K562 (cell line): ENCODE data around the gene MARCHF11. TPM values are rescaled to one million over a fixed set of nuclear protein-coding genes. Genes with fewer than 3 reads are reported as not detected.

Source experiments
- ATAC-seq: fragments of 200-7000 bp; cut with Tn5 transposase; 3 replicates; pipeline ENCODE4 v1.9.1; 2020; ENCODE audit warnings: moderate library complexity
- BruUV-seq: library from RNA; stranded (reverse); fragments of 400-500 nt; replicated peaks from 2 replicates; lab custom pipeline; 2021; lab: Mats Ljungman, UMichigan
- CTCF ChIA-PET: fragments of 300-600 bp; formaldehyde crosslinking; extraction: SDS; loops from one replicate; lab custom pipeline; 2021; ENCODE audit warnings: low intra/inter-chr PET ratio; lab: Yijun Ruan, JAX
- POLR2A ChIA-PET: fragments of 300-600, 350-650 bp; sonication (Branson Sonifier 250); formaldehyde crosslinking; extraction: SDS; loops from one replicate; lab custom pipeline; 2021; ENCODE audit warnings: antibody characterized with exemption, inconsistent platforms; lab: Yijun Ruan, JAX
- DNase-seq, 4 experiments: peaks; one replicate each; pipeline versions ENCODE4 v3.0.0 to v3.0.0-alpha.2; 2011 to 2018; ENCODE audit warnings: low spot score in 3 of 4, mixed read lengths in 3 of 4; ENCODE audit errors: extremely low read depth in 1 of 4
- FAIRE-seq: peaks from 2 replicates; lab custom pipeline; 2011; peaks lifted over from hg19 to GRCh38; lab: Jason Lieb, UNC
- H2AFZ ChIP-seq: 2 replicates; pipeline ENCODE4 v1.6.0; 2011; ENCODE audit warnings: low read depth, low read length, control low read depth, inconsistent platforms
- H3K27ac ChIP-seq: fragments of 200-600 bp; 3 replicates; pipeline ENCODE4 v1.8.0; 2011; ENCODE audit warnings: low read depth, mild to moderate bottlenecking, control low read depth, inconsistent platforms, low read length, moderate library complexity, mixed read lengths; ENCODE audit errors: extremely low read depth
- H3K27me3 ChIP-seq, 2 experiments: fragments of 300-600 bp in 1 of 2; 2 replicates in 1 of 2; 3 replicates in 1 of 2; pipeline versions ENCODE4 v1.6.0 to v1.8.0; 2011; ENCODE audit warnings: inconsistent platforms in 2 of 2, low read length in 2 of 2, mild to moderate bottlenecking in 1 of 2, mixed read lengths in 1 of 2, moderate library complexity in 1 of 2; ENCODE audit not compliant: control insufficient read depth in 2 of 2, insufficient read depth in 2 of 2
- H3K36me3 ChIP-seq: fragments of 300-600 bp; 3 replicates; pipeline ENCODE4 v1.8.0; 2011; ENCODE audit warnings: mild to moderate bottlenecking, low read length, inconsistent platforms; ENCODE audit not compliant: control insufficient read depth, insufficient read depth
- H3K4me1 ChIP-seq, 2 experiments: fragments of 200-600 bp in 1 of 2; replicated peaks in 1 of 2; 2 replicates in 1 of 2; 3 replicates in 1 of 2; pipeline versions ENCODE4 v1.5.1 to v1.8.0; 2011; ENCODE audit warnings: inconsistent platforms in 2 of 2, low read length in 2 of 2, mild to moderate bottlenecking in 1 of 2, mixed read lengths in 1 of 2, moderate library complexity in 1 of 2; ENCODE audit not compliant: control insufficient read depth in 2 of 2, insufficient read depth in 2 of 2
- H3K4me2 ChIP-seq: 2 replicates; pipeline ENCODE4 v1.6.1; 2011; ENCODE audit warnings: low read length, control low read depth, inconsistent platforms, mixed read lengths; ENCODE audit not compliant: insufficient read depth
- H3K4me3 ChIP-seq: fragments of 200-600 bp; sonication (generic), shearing (Covaris generic); 2 replicates; pipeline ENCODE4 v1.5.1; 2016; ENCODE audit warnings: control low read depth, inconsistent platforms
- H3K79me2 ChIP-seq: fragments of 200-600 bp; 3 replicates; pipeline ENCODE4 v1.8.0; 2011; ENCODE audit warnings: low read length, inconsistent platforms; ENCODE audit not compliant: control insufficient read depth, insufficient read depth
- H3K9ac ChIP-seq, 2 experiments: 2 replicates each; pipeline versions ENCODE4 v1.6.0 to v1.6.1; 2011; ENCODE audit warnings: low read depth in 2 of 2, low read length in 2 of 2, control low read depth in 1 of 2, inconsistent platforms in 1 of 2, mild to moderate bottlenecking in 1 of 2, mixed read lengths in 1 of 2; ENCODE audit not compliant: insufficient read depth in 1 of 2
- H3K9me1 ChIP-seq: one replicate; pipeline ENCODE4 v1.6.0; 2011; ENCODE audit warnings: inconsistent platforms, mild to moderate bottlenecking, low read length, moderate library complexity; ENCODE audit not compliant: control insufficient read depth, insufficient read depth
- H3K9me3 ChIP-seq: replicated peaks from 2 replicates; pipeline ENCODE4 v1.5.1; 2011; ENCODE audit warnings: low read depth, low read length, inconsistent platforms; ENCODE audit not compliant: control insufficient read depth, insufficient read depth
- H4K20me1 ChIP-seq: replicated peaks from 2 replicates; pipeline ENCODE4 v1.6.1; 2011; ENCODE audit warnings: low read length, inconsistent platforms, mixed read lengths; ENCODE audit not compliant: control insufficient read depth, insufficient read depth
- AFF4 ChIP-seq: sonication (generic); formaldehyde crosslinking; IDR thresholded peaks from 2 replicates; pipeline ENCODE4 v1.8.0; 2023; ENCODE audit warnings: mild to moderate bottlenecking, missing genetic modification reagents
- BHLHE40 ChIP-seq: IDR thresholded peaks from 2 replicates; pipeline ENCODE4 v1.6.1; 2011; ENCODE audit warnings: low read length, improper control_type of control experiment
- CBX1 ChIP-seq: sonication (generic); IDR thresholded peaks from 2 replicates; pipeline ENCODE4 v1.6.1; 2016; ENCODE audit warnings: antibody characterized with exemption, low read depth, mild to moderate bottlenecking
- CBX3 ChIP-seq, 2 experiments: IDR thresholded peaks; 1 replicate in 1 of 2; 2 replicates in 1 of 2; pipeline ENCODE4 v1.6.1; 2012; ENCODE audit warnings: inconsistent platforms in 2 of 2, low read length in 2 of 2, borderline replicate concordance in 1 of 2, control low read depth in 1 of 2
- CREBBP ChIP-seq: IDR thresholded peaks from one replicate; pipeline ENCODE4 v1.6.1; 2012; ENCODE audit warnings: low read depth, mild to moderate bottlenecking, control low read depth, inconsistent platforms, low read length
- FOXJ3 ChIP-seq: sonication (generic); formaldehyde crosslinking; IDR thresholded peaks from 2 replicates; pipeline ENCODE4 v1.4.0; 2020; ENCODE audit warnings: mild to moderate bottlenecking, missing genetic modification reagents
- JUN ChIP-seq, 2 experiments: sonication (generic) in 1 of 2; formaldehyde crosslinking in 1 of 2; IDR thresholded peaks; 2 replicates each; pipeline versions ENCODE4 v1.6.1 to v1.8.0; 2012 to 2022; ENCODE audit warnings: borderline replicate concordance in 2 of 2, mild to moderate bottlenecking in 2 of 2, improper control_type of control experiment in 1 of 2, low read depth in 1 of 2, low read length in 1 of 2, missing genetic modification reagents in 1 of 2
- MAFG ChIP-seq: fragments of 450-650 bp; conservative IDR thresholded peaks from 2 replicates; pipeline ENCODE4 v1.6.1; 2016; ENCODE audit warnings: missing genetic modification characterization, missing compliant biosample characterization
- NFIX ChIP-seq: fragments of 250-450 bp; sonication (Bioruptor Pico); IDR thresholded peaks from 2 replicates; pipeline ENCODE4 v1.4.0; 2020; ENCODE audit warnings: low read depth, mild to moderate bottlenecking, moderate library complexity
- NONO ChIP-seq, 2 experiments: fragments of 200-400 bp in 1 of 2; fragments of 450-650 bp in 1 of 2; formaldehyde crosslinking in 1 of 2; IDR thresholded peaks; 2 replicates each; pipeline ENCODE4 v1.6.1; 2017; ENCODE audit warnings: low read depth in 2 of 2, mild to moderate bottlenecking in 2 of 2, moderate library complexity in 2 of 2, low read length in 1 of 2
- PRPF4 ChIP-seq: fragments of 200-400 bp; formaldehyde crosslinking; IDR thresholded peaks from one replicate; pipeline ENCODE4 v1.6.1; 2017; ENCODE audit warnings: low read length, low read depth, mild to moderate bottlenecking; ENCODE audit not compliant: insufficient read depth, poor library complexity, severe bottlenecking
- SMARCB1 ChIP-seq: IDR thresholded peaks from 2 replicates; pipeline ENCODE4 v1.6.1; 2011; ENCODE audit warnings: improper control_type of control experiment, low read depth; ENCODE audit not compliant: insufficient read length
- ZNF253 ChIP-seq: fragments of 250-450 bp; sonication (Bioruptor Pico); conservative IDR thresholded peaks from 2 replicates; pipeline ENCODE4 v1.6.1; 2021; ENCODE audit warnings: mild to moderate bottlenecking
- ZNF408 ChIP-seq: fragments of 250-450 bp; sonication (Bioruptor Pico); IDR thresholded peaks from 2 replicates; pipeline ENCODE4 v1.4.0; 2020; ENCODE audit warnings: low read depth, mild to moderate bottlenecking, moderate library complexity
- ZNF655 ChIP-seq: fragments of 250-450 bp; sonication (Bioruptor Pico); IDR thresholded peaks from 2 replicates; pipeline ENCODE4 v1.5.0; 2021
- ZNF668 ChIP-seq: fragments of 250-450 bp; sonication (Bioruptor Pico); IDR thresholded peaks from 2 replicates; pipeline ENCODE4 v1.8.0; 2022; ENCODE audit warnings: mild to moderate bottlenecking, inconsistent platforms
- WGBS: fragments of 100-300 bp; shearing (Covaris generic); methylation state at CpG from one replicate; pipeline ENCODE4 v1.1.6; 2016; ENCODE audit warnings: low coverage, mixed read lengths; ENCODE audit not compliant: insufficient coverage; ENCODE audit errors: missing lambda C conversion rate; 5-methylcytosine and 5-hydroxymethylcytosine counted together
- in situ Hi-C: fragments of 300-500 bp; cut with MboI; formaldehyde crosslinking; loops from 4 replicates; pipeline ENCODE4 v1.15.0; 2018; ENCODE audit warnings: inconsistent platforms, mixed read lengths
- intact Hi-C: fragments of 100-400 bp; cut with micrococcal nuclease; formaldehyde crosslinking; loops from 2 replicates; pipeline ENCODE4 v1.14.2; 2022
- polyA plus RNA-seq, 8 experiments: library from polyadenylated mRNA; depleted of rRNA in 4 of 8; stranded (reverse) in 5 of 8; unstranded in 3 of 8; fragments of >200 nt; fragmentation: Nextera tagmentation in 2 of 8; fragmentation: Illumina TruSeq in 1 of 8; extraction: Ambion mirVana in 2 of 8; extraction: Trizol in 1 of 8; gene quantifications; 2 replicates each; pipeline versions ENCODE4 v1.2.1 to v1.2.3, GENCODE V29; 2011 to 2014; ENCODE audit warnings: inconsistent platforms in 1 of 8, missing spikeins in 1 of 8
- total RNA-seq, 7 experiments: library from RNA; depleted of rRNA in 6 of 7; stranded (reverse); fragments of >200 nt in 6 of 7; fragmentation: Illumina TruSeq in 2 of 7; extraction: Trizol in 2 of 7; gene quantifications; 2 replicates each; pipeline versions ENCODE4 v1.2.1 to v1.2.3, GENCODE V29; 2011 to 2021; ENCODE audit warnings: low replicate concordance in 1 of 7
- TF ChIP-seq, protein P1 (sequence below): fragments of 450-650 bp; formaldehyde crosslinking; IDR thresholded peaks from 2 replicates; pipeline ENCODE4 v1.4.0; 2020; ENCODE audit warnings: mild to moderate bottlenecking, mixed read lengths

MARCHF11 gene
- total and polyA plus RNA-seq, 9 of the 15 experiments (the other 6 are each of a cell fraction or from before 2014, with no cell fraction given), result not detected

DNA sequence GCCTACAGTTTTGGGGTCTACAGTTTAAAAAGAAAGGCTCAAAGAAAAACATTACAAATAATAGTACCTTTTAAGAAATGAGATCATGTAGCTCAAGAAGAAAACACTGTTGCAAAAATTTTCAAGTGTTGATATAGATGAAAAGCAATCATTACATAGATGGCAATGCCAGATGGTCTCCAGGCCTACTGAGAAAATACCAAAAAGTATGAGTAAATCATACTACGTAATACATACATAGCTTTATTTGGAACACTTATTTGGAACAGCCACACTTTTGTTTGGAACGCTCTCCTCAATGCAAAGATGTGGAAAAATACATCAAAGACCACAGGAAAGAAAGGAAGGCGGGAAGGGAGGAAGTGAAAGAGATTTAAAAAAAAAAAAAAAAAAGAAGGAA, 44.1 kb downstream of the MARCHF11 start:
- Histone ChIP-seq H3K9ac (no peak overlapping the region), H3K4me2 (no peak overlapping the region), H3K4me1 (no peaks in the 10 kb centered on the region), H3K27me3 (no peaks in the 10 kb centered on the region), H3K9me1 (no peaks in the 10 kb centered on the region), H3K27ac (no peak overlapping the region), H2AFZ (no peak overlapping the region), H3K79me2 (no peaks in the 10 kb centered on the region), H4K20me1 (no peaks in the 10 kb centered on the region), H3K9me3 (0 out of 2 replicates have a peak, but pooled peaks cover 2% of the 10 kb centered on the region), H3K4me3 (no peak overlapping the region), H3K36me3 (no peaks in the 10 kb centered on the region)
- in situ Hi-C loops (no loop called here), intact Hi-C loops (no loop called here)
- WGBS, result 0% methylated on average over 3 of the region's 3 CpGs
- POLR2A ChIA-PET, result no interaction called here
- CTCF ChIA-PET, result no interaction called here
- ATAC-seq (no peak), DNase-seq (no peak), FAIRE-seq (no peak)
- no TSS peak for BruUV-seq
- TF ChIP-seq NONO (IDR thresholded peaks at IDR 0.05; ENCODE audit: low read depth in 2 of 2, low read length in 1 of 2) (no peak), CREBBP (no peak), BHLHE40 (no peak), ZNF655 (CRISPR knock-in tag) (no peak), JUN (IDR thresholded peaks at IDR 0.05; ENCODE audit: borderline replicate concordance, low read depth, low read length) (no peak), JUN (CRISPR knock-in tag; IDR thresholded peaks at IDR 0.05; ENCODE audit: borderline replicate concordance) (no peak), MAFG (tag) (no peak), CBX1 (no peak), NFIX (CRISPR knock-in tag) (no peak), ZNF253 (CRISPR knock-in tag) (no peak), SMARCB1 (no peak), AFF4 (CRISPR knock-in tag) (no peak), PRPF4 (no peak), FOXJ3 (CRISPR knock-in tag) (no peak), CBX3 (IDR thresholded peaks at IDR 0.05; ENCODE audit: borderline replicate concordance in 1 of 2, low read length in 2 of 2) (no peak), ZNF408 (CRISPR knock-in tag) (no peak), ZNF668 (CRISPR knock-in tag) (no peak)
- TF ChIP-seq, protein P1, sequence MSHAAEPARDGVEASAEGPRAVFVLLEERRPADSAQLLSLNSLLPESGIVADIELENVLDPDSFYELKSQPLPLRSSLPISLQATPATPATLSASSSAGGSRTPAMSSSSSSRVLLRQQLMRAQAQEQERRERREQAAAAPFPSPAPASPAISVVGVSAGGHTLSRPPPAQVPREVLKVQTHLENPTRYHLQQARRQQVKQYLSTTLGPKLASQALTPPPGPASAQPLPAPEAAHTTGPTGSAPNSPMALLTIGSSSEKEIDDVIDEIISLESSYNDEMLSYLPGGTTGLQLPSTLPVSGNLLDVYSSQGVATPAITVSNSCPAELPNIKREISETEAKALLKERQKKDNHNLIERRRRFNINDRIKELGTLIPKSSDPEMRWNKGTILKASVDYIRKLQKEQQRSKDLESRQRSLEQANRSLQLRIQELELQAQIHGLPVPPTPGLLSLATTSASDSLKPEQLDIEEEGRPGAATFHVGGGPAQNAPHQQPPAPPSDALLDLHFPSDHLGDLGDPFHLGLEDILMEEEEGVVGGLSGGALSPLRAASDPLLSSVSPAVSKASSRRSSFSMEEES (CRISPR knock-in tag), result no peak
